DOHH2 (cell line): Measurements from ENCODE around the gene ITGB8.

Experiments
- CTCF ChIP-seq: fragments of 200-600 bp; sonication (generic); IDR thresholded peaks from one replicate; pipeline ENCODE4 v1.5.1; 2014; ENCODE audit warnings: antibody characterized with exemption, mild to moderate bottlenecking, low read depth, low read length; ENCODE audit not compliant: poor library complexity, severe bottlenecking
- EZH2phosphoT487 ChIP-seq: fragments of 200-600 bp; sonication (generic); IDR thresholded peaks from 2 replicates; pipeline ENCODE4 v1.6.1; 2017; ENCODE audit warnings: borderline replicate concordance, mild to moderate bottlenecking, antibody characterized with exemption, low read length, moderate library complexity, mixed read lengths

GRCh38 chr7:20403331-20403730, 72.6 kb downstream of the ITGB8 start:
- TF ChIP-seq CTCF (no peak), EZH2phosphoT487 (no peak)
